Hippocampal formation (tissue), 2 donors: Measurements from ENCODE around the gene UBN1.

Experiments used
- DNase-seq, 2 donors: peaks; one replicate each; lab custom pipeline; 2025; lab: John Stamatoyannopoulos, UW

UBN1 gene

DNA sequence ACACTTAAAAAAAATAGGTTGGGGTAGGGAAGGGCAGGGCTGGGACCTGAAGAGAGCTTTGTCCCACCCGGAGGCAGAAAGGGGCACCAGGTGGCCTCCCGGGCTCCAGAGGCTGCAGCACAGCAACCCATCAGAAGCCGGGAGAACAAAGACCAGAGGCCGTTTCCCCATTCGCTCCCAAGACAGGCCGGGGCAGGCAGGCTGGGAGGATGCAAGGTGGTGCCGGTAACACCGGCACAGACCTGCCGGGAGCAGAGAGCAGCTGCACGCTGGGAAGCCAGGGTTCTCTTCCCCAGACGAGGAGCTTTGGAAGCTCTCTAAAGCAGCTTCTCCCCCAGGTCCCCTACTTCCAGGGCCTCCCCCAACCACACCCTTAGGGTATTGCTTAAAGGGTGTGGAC lies 84.1 kb downstream of the UBN1 start:
- DNase-seq, result no peak
